Endothelial cell of umbilical vein (primary cell): Measurements from ENCODE around the gene GPR68. TPM values are rescaled to one million over a fixed set of nuclear protein-coding genes. Genes with fewer than 3 reads are reported as not detected.

Source experiments
- BruUV-seq: library from RNA; stranded (reverse); fragments of 400-500 nt; replicated peaks from 2 replicates; lab custom pipeline; 2021; lab: Mats Ljungman, UMichigan
- CTCF ChIA-PET: fragments of 300-600, 350-600 bp; sonication (Branson Sonifier 250); formaldehyde crosslinking; loops from one replicate; lab custom pipeline; 2021; ENCODE audit warnings: antibody characterized with exemption, inconsistent platforms; lab: Charles Lee
- POLR2A ChIA-PET: fragments of 300-600, 350-600 bp; sonication (Branson Sonifier 250); formaldehyde crosslinking; loops from one replicate; lab custom pipeline; 2021; ENCODE audit warnings: antibody characterized with exemption, inconsistent platforms; lab: Charles Lee
- DNase-seq: peaks from one replicate; pipeline ENCODE4 v3.0.0-alpha.2; 2011; ENCODE audit warnings: low read depth, low spot score
- FAIRE-seq: peaks from 2 replicates; lab custom pipeline; 2011; peaks lifted over from hg19 to GRCh38; lab: Jason Lieb, UNC
- H2AFZ ChIP-seq: 2 replicates; pipeline ENCODE4 v1.6.0; 2012; ENCODE audit warnings: low read depth, low read length, control low read depth, inconsistent platforms
- H3K27ac ChIP-seq: 2 replicates; pipeline ENCODE4 v1.5.1; 2011; ENCODE audit warnings: low read depth, mild to moderate bottlenecking, control low read depth, low read length, moderate library complexity; ENCODE audit not compliant: insufficient read depth
- H3K27me3 ChIP-seq, 2 experiments: 2 replicates each; pipeline versions ENCODE4 v1.6.0 to v1.6.1; 2011; ENCODE audit warnings: low read length in 2 of 2, mixed read lengths in 1 of 2; ENCODE audit not compliant: control insufficient read depth in 2 of 2, insufficient read depth in 2 of 2
- H3K36me3 ChIP-seq, 2 experiments: 2 replicates in 1 of 2; 3 replicates in 1 of 2; pipeline ENCODE4 v1.5.1; 2011; ENCODE audit warnings: low read length in 2 of 2, mild to moderate bottlenecking in 1 of 2, moderate library complexity in 1 of 2; ENCODE audit not compliant: control insufficient read depth in 2 of 2, insufficient read depth in 2 of 2; ENCODE audit errors: extremely low read depth in 1 of 2
- H3K4me1 ChIP-seq: 3 replicates; pipeline ENCODE4 v1.5.1; 2011; ENCODE audit warnings: mild to moderate bottlenecking, low read length; ENCODE audit not compliant: control insufficient read depth, insufficient read depth; ENCODE audit errors: extremely low read depth
- H3K4me2 ChIP-seq: 2 replicates; pipeline ENCODE4 v1.6.1; 2011; ENCODE audit warnings: low read length, control low read depth, mixed read lengths; ENCODE audit not compliant: insufficient read depth
- H3K4me3 ChIP-seq, 3 experiments: fragments of 200-600 bp in 1 of 3; sonication (generic), shearing (Covaris generic) in 1 of 3; replicated peaks in 1 of 3; 2 replicates each; pipeline ENCODE4 v1.5.1; 2011 to 2016; ENCODE audit warnings: control low read depth in 3 of 3, low read length in 3 of 3, mild to moderate bottlenecking in 2 of 3, inconsistent platforms in 1 of 3, low read depth in 1 of 3, moderate library complexity in 1 of 3; ENCODE audit not compliant: insufficient read depth in 1 of 3
- H3K79me2 ChIP-seq: 2 replicates; pipeline ENCODE4 v1.6.0; 2012; ENCODE audit warnings: low read length, inconsistent platforms; ENCODE audit not compliant: control insufficient read depth, insufficient read depth
- H3K9ac ChIP-seq: replicated peaks from 2 replicates; pipeline ENCODE3; 2011; ENCODE audit warnings: low read length, control low read depth; ENCODE audit not compliant: insufficient read depth; ENCODE audit errors: extremely low read depth
- H3K9me1 ChIP-seq: replicated peaks from 3 replicates; pipeline ENCODE4 v1.6.0; 2011; ENCODE audit warnings: mild to moderate bottlenecking, low read length; ENCODE audit not compliant: control insufficient read depth, insufficient read depth; ENCODE audit errors: extremely low read depth
- H3K9me3 ChIP-seq: replicated peaks from 2 replicates; pipeline ENCODE4 v1.5.1; 2012; ENCODE audit warnings: low read length, inconsistent platforms; ENCODE audit not compliant: control insufficient read depth, insufficient read depth
- H4K20me1 ChIP-seq: replicated peaks from 2 replicates; pipeline ENCODE3; 2011; ENCODE audit warnings: mild to moderate bottlenecking, low read length; ENCODE audit not compliant: control insufficient read depth, insufficient read depth; ENCODE audit errors: extremely low read depth
- CTCF ChIP-seq, 2 donors: IDR thresholded peaks; 1 replicate in 1 of 2; 2 replicates in 1 of 2; pipeline ENCODE4 v1.5.1; 2011; ENCODE audit warnings: low read length in 2 of 2, mild to moderate bottlenecking in 2 of 2, moderate library complexity in 2 of 2, control low read depth in 1 of 2, inconsistent platforms in 1 of 2, low read depth in 1 of 2; ENCODE audit not compliant: insufficient read depth in 1 of 2; ENCODE audit errors: extremely low read depth in 1 of 2
- EZH2 ChIP-seq: IDR thresholded peaks from 2 replicates; pipeline ENCODE4 v1.6.1; 2012; ENCODE audit warnings: borderline replicate concordance, low read depth, mild to moderate bottlenecking, moderate library complexity, low read length, inconsistent platforms; ENCODE audit not compliant: severe bottlenecking
- FOS ChIP-seq: IDR thresholded peaks from 2 replicates; pipeline ENCODE4 v1.6.1; 2011; ENCODE audit warnings: mild to moderate bottlenecking, low read length, moderate library complexity, borderline replicate concordance; ENCODE audit not compliant: insufficient read depth
- GATA2 ChIP-seq: IDR thresholded peaks from 2 replicates; pipeline ENCODE4 v1.7.0; 2011; ENCODE audit warnings: low read depth, mild to moderate bottlenecking, moderate library complexity, mixed read lengths, low read length; ENCODE audit not compliant: insufficient read length, insufficient read depth
- JUN ChIP-seq: IDR thresholded peaks from 2 replicates; pipeline ENCODE4 v1.6.1; 2011; ENCODE audit warnings: borderline replicate concordance, low read depth; ENCODE audit not compliant: insufficient read length, insufficient read depth
- MAX ChIP-seq: IDR thresholded peaks from 2 replicates; pipeline ENCODE4 v1.6.1; 2011; ENCODE audit not compliant: insufficient read depth, insufficient read length
- MYC ChIP-seq: IDR thresholded peaks from one replicate; pipeline ENCODE4 v1.6.1; 2011; ENCODE audit warnings: mild to moderate bottlenecking, low read depth, low read length
- POLR2A ChIP-seq: IDR thresholded peaks from 2 replicates; pipeline ENCODE4 v1.6.1; 2012; ENCODE audit warnings: low read depth, mild to moderate bottlenecking, control low read depth, low read length
- POLR2AphosphoS5 ChIP-seq: IDR thresholded peaks from 2 replicates; pipeline ENCODE4 v1.6.1; 2012; ENCODE audit warnings: low read depth, mild to moderate bottlenecking, control low read depth, low read length, moderate library complexity; ENCODE audit not compliant: insufficient read depth
- dilution Hi-C: fragments of 300-500 bp; cut with MboI; formaldehyde crosslinking; loops from one replicate; pipeline ENCODE4 v1.15.0; 2019; ENCODE audit warnings: low sequenced_read_pairs; ENCODE audit not compliant: extremely low pct_ligation_motif_present
- intact Hi-C: fragments of 100-400 bp; cut with micrococcal nuclease; formaldehyde crosslinking; loops from one replicate; pipeline ENCODE4 v1.10.0; 2022
- polyA plus RNA-seq, 4 experiments: library from polyadenylated mRNA; depleted of rRNA in 3 of 4; stranded (reverse) in 3 of 4; unstranded in 1 of 4; fragments of >200 nt; gene quantifications; 2 replicates each; pipeline versions ENCODE4 v1.2.1 to v1.2.3, GENCODE V29; 2011 to 2012; ENCODE audit warnings: missing spikeins in 1 of 4
- total RNA-seq: library from RNA; stranded (reverse); gene quantifications from 2 replicates; pipeline ENCODE4 v1.2.3, GENCODE V29; 2021

Gene GPR68
- total and polyA plus RNA-seq, 2 donors (not counting 3 experiments of a cell fraction or from before 2014, with no cell fraction given): 0.24 to 0.36 TPM

GRCh38 chr14:91185721-91186120, 58.8 kb downstream of the GPR68 start:
- peaks cover 0 to 38% of the 10 kb centered on the region in 2 experiments for H3K36me3 ChIP-seq
- no peak overlapping the region for H3K27ac ChIP-seq
- H3K9me1 ChIP-seq: no peaks in the 10 kb centered on the region
- H3K4me3 ChIP-seq: no peak overlapping the region
- H3K9me3 ChIP-seq: no peaks in the 10 kb centered on the region
- H3K9ac ChIP-seq: no peak overlapping the region
- DNase-seq (no peak), FAIRE-seq (no peak)
- no peak overlapping the region for H2AFZ ChIP-seq
- no peaks in the 10 kb centered on the region for H3K27me3 ChIP-seq
- ChIA-PET POLR2A (no interaction called here), CTCF (interaction anchor here (0.9 to 1.9 kb wide), 4 partner anchors 8 to 283 kb away, joined by 3 to 10 read pairs (median 4); no protein-coding TSS in a partner anchor)
- BruUV-seq: no TSS peak
- no peaks in the 10 kb centered on the region for H4K20me1 ChIP-seq
- no peaks in the 10 kb centered on the region for H3K79me2 ChIP-seq
- intact Hi-C loops: no loop called here
- dilution Hi-C loops: no loop called here
- H3K4me2 ChIP-seq: no peak overlapping the region
- no peaks in the 10 kb centered on the region for H3K4me1 ChIP-seq
- no peak for TF ChIP-seq MYC
- no peak for TF ChIP-seq JUN
- TF ChIP-seq GATA2: no peak
- no peak for TF ChIP-seq POLR2A
- no peak for TF ChIP-seq POLR2AphosphoS5
- TF ChIP-seq MAX: no peak
- no peak for TF ChIP-seq EZH2
- TF ChIP-seq FOS: no peak
- no peak for TF ChIP-seq CTCF (IDR thresholded peaks at IDR 0.05; ENCODE audit: extremely low read depth in 1 of 2, insufficient read depth in 1 of 2, low read depth in 1 of 2, low read length in 2 of 2)
